Gastroesophageal sphincter (tissue), 4 donors: ENCODE data around the gene LMOD1. TPM values are rescaled to one million over a fixed set of nuclear protein-coding genes. Genes with fewer than 3 reads are reported as not detected.
"Not testable (repeated sequence)": the region's sequence is repeated elsewhere in the genome, so short reads cannot be mapped to it uniquely, and the experiment has no call there.

Source experiments
- ATAC-seq: fragments of 150-250 bp; one replicate; pipeline ENCODE4 v1.9.1; 2016; ENCODE audit warnings: mild to moderate bottlenecking, moderate library complexity
- H3K27ac ChIP-seq, 4 donors: fragments of 200-600 bp; sonication (generic) in 3 of 4; 1 replicate in 3 of 4; 2 replicates in 1 of 4; pipeline ENCODE4 v1.5.1; 2016 to 2019
- H3K27me3 ChIP-seq: fragments of 200-600 bp; sonication (generic); one replicate; pipeline ENCODE4 v1.5.1; 2019
- H3K36me3 ChIP-seq, 2 donors: fragments of 200-600 bp; sonication (generic); one replicate each; pipeline ENCODE4 v1.5.1; 2019; ENCODE audit warnings: control low read depth in 1 of 2
- H3K4me1 ChIP-seq, 3 donors: fragments of 200-600 bp; sonication (generic); 1 replicate in 2 of 3; 2 replicates in 1 of 3; pipeline ENCODE4 v1.5.1; 2016 to 2019; ENCODE audit warnings: control low read depth in 2 of 3
- H3K4me3 ChIP-seq, 2 donors: fragments of 200-600 bp; sonication (generic); one replicate each; pipeline ENCODE4 v1.5.1; 2019; ENCODE audit warnings: mild to moderate bottlenecking in 1 of 2, moderate library complexity in 1 of 2
- H3K9me3 ChIP-seq, 3 donors: fragments of 200-600 bp; sonication (generic); one replicate each; pipeline ENCODE4 v1.5.1; 2017 to 2019; ENCODE audit warnings: control low read depth in 2 of 3
- CTCF ChIP-seq, 4 experiments: fragments of 200-600 bp in 2 of 4; fragments of 450-650 bp in 2 of 4; sonication (generic) in 1 of 4; IDR thresholded peaks; one replicate each; pipeline ENCODE4 v1.5.1; 2017 to 2019; ENCODE audit warnings: antibody characterized with exemption in 4 of 4, mild to moderate bottlenecking in 2 of 4, moderate library complexity in 2 of 4
- EP300 ChIP-seq: sonication (generic); formaldehyde crosslinking; IDR thresholded peaks from one replicate; pipeline ENCODE4 v1.6.1; 2017; ENCODE audit warnings: antibody characterized with exemption, mild to moderate bottlenecking
- POLR2A ChIP-seq, 2 donors: fragments of 450-650 bp; IDR thresholded peaks; one replicate each; pipeline ENCODE4 v1.6.1; 2017; ENCODE audit warnings: antibody characterized with exemption in 2 of 2, mild to moderate bottlenecking in 2 of 2, moderate library complexity in 1 of 2
- POLR2AphosphoS5 ChIP-seq: sonication (generic); formaldehyde crosslinking; IDR thresholded peaks from one replicate; pipeline ENCODE4 v1.6.1; 2017; ENCODE audit warnings: antibody characterized with exemption
- WGBS, 2 donors: methylation state at CpG; one replicate each; pipeline ENCODE4 v1.1.5; 2018; ENCODE audit warnings: low coverage in 1 of 2; 5-methylcytosine and 5-hydroxymethylcytosine counted together
- total RNA-seq, 4 donors: library from RNA; depleted of rRNA; stranded (reverse); fragments of >200 nt; gene quantifications; one replicate each; pipeline ENCODE4 v1.1.0, GENCODE V29; 2016

LMOD1 gene
- total RNA-seq, 4 donors from 2014 or later, result 1,267 to 1,570 (median 1,475) TPM

GRCh38 chr1:201964261-201964660, 17.9 kb upstream of the LMOD1 start:
- Histone ChIP-seq H3K36me3 (peaks cover 0 to 94% of the 10 kb centered on the region in 2 donors), H3K27me3 (no peaks in the 10 kb centered on the region), H3K4me3 (no peak overlapping the region), H3K9me3 (no peaks in the 10 kb centered on the region), H3K4me1 (no peaks in the 10 kb centered on the region), H3K27ac (no peak overlapping the region)
- no peak for ATAC-seq
- 46 to 100% methylated on average over 1 of the region's 1 CpG for WGBS, 2 donors
- TF ChIP-seq EP300 (no peak), CTCF (IDR thresholded peaks at IDR 0.05) (no peak), POLR2A (IDR thresholded peaks at IDR 0.05) (no peak), POLR2AphosphoS5 (no peak)

GRCh38 chr1:201962382-201962781, 16.0 kb upstream of the LMOD1 start:
- not testable (repeated sequence) for H3K27me3 ChIP-seq, H3K27ac ChIP-seq, H3K9me3 ChIP-seq, ATAC-seq, H3K4me3 ChIP-seq, H3K4me1 ChIP-seq
- H3K36me3 ChIP-seq, result peaks cover 0 to 94% of the 10 kb centered on the region in 2 donors
- WGBS, 2 donors, result 60 to 84% methylated on average over 2 to 10 of the region's 10 CpGs

DNA sequence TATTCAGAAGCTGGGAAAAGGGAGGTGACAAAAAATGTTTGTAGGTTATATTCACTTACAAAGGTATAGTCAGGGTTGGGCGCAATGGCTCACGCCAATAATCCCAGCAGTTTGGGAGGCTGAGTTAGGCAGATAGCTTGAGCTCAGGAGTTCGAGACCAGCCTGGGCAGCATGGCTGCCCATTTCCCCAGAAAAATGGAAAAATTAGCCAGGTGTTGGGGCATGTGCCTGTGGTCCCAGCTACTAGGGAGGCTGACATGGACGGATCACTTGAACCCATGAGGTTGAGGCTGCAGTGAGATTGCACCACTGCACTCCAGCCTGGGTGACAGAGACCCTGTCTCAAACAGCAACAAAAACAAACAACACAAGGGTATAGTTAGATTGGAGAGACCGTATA, 12.0 kb upstream of the LMOD1 start:
- Histone ChIP-seq H3K36me3 (peaks cover 0 to 63% of the 10 kb centered on the region in 2 donors), H3K4me1 (peaks cover 3 to 30% (median 6%) of the 10 kb centered on the region in 3 donors), H3K27me3 (no peaks in the 10 kb centered on the region), H3K9me3 (no peaks in the 10 kb centered on the region), H3K27ac (no peak overlapping the region), H3K4me3 (no peak overlapping the region)
- ATAC-seq, result no peak
- WGBS, 2 donors, result 63 to 72% methylated on average over 4 to 5 of the region's 5 CpGs
- TF ChIP-seq POLR2A (IDR thresholded peaks at IDR 0.05), result no peak
- TF ChIP-seq CTCF (IDR thresholded peaks at IDR 0.05), result no peak
- no peak for TF ChIP-seq POLR2AphosphoS5
- TF ChIP-seq EP300, result no peak

GRCh38 chr1:201955729-201956143, 9.4 kb upstream of the LMOD1 start:
- WGBS, 2 donors, result 0% methylated on average over 1 of the region's 17 CpGs
- peak; percentile 35 for ATAC-seq
- H3K4me3 ChIP-seq, result peak overlapping the region; percentile 50 to 86
- H3K9me3 ChIP-seq, result no peaks in the 10 kb centered on the region
- H3K27ac ChIP-seq, result peak overlapping the region; percentile 45 to 89 (median 88)
- TF ChIP-seq CTCF (IDR thresholded peaks at IDR 0.05) (no peak), EP300 (no peak), POLR2AphosphoS5 (no peak), POLR2A (IDR thresholded peaks at IDR 0.05) (no peak)
- H3K27me3 ChIP-seq, result no peaks in the 10 kb centered on the region
- peaks cover 3 to 30% (median 6%) of the 10 kb centered on the region in 3 donors for H3K4me1 ChIP-seq
- H3K36me3 ChIP-seq, result peaks cover 0 to 37% of the 10 kb centered on the region in 2 donors

GRCh38 chr1:201955009-201955728, 8.8 kb upstream of the LMOD1 start, which contains the start of gene TIMM17A:
TSS of gene TIMM17A (plus strand) at chr1:201955503. CDS start at chr1:201955527, 24 bp downstream.
- Histone ChIP-seq H3K4me3 (peak within 1 kb of the TSS; percentile 50 to 86), H3K27me3 (no peaks in the 10 kb centered on the region), H3K27ac (peak within 1 kb of the TSS; percentile 73 to 89 (median 88)), H3K4me1 (peaks cover 3 to 30% (median 6%) of the 10 kb centered on the region in 3 donors), H3K36me3 (peaks cover 0 to 31% of the 10 kb centered on the region in 2 donors), H3K9me3 (no peaks in the 10 kb centered on the region)
- ATAC-seq, result peak; percentile 100
- TF ChIP-seq POLR2AphosphoS5, result no peak
- TF ChIP-seq CTCF (IDR thresholded peaks at IDR 0.05), result peak in 1 of 4 experiments; percentile 10
- no peak for TF ChIP-seq EP300
- TF ChIP-seq POLR2A (IDR thresholded peaks at IDR 0.05), result peak; percentile 68 to 77
- 0 to 1% methylated on average over 30 to 32 of the region's 43 CpGs for WGBS, 2 donors
